Mesenchymal stem cell (in vitro differentiated cells and primary cell): ENCODE results near the gene IFT74.
A peak's percentile ranks its signal among the peaks of the same experiment; 100 is the strongest.

Experiments
- DNase-seq: peaks from one replicate; pipeline ENCODE4 v3.0.0-alpha.2; 2013
- H2AFZ ChIP-seq: one replicate; pipeline ENCODE4 v1.6.1; 2013; ENCODE audit warnings: low read depth, mild to moderate bottlenecking, control low read depth, inconsistent platforms, low read length, moderate library complexity
- H2AK5ac ChIP-seq: 2 replicates; pipeline ENCODE4 v1.6.1; 2013; ENCODE audit warnings: low read length, moderate library complexity, mild to moderate bottlenecking, inconsistent platforms; ENCODE audit not compliant: severe bottlenecking
- H2BK120ac ChIP-seq: one replicate; pipeline ENCODE4 v1.6.1; 2013; ENCODE audit warnings: low read depth, mild to moderate bottlenecking, inconsistent platforms, low read length, moderate library complexity
- H2BK12ac ChIP-seq, 2 experiments: one replicate each; pipeline ENCODE4 v1.6.1; 2013; ENCODE audit warnings: inconsistent platforms in 2 of 2, low read length in 2 of 2, mild to moderate bottlenecking in 2 of 2, moderate library complexity in 2 of 2, control low read depth in 1 of 2
- H2BK15ac ChIP-seq: one replicate; pipeline ENCODE4 v1.6.1; 2013; ENCODE audit warnings: mild to moderate bottlenecking, low read depth, inconsistent platforms; ENCODE audit not compliant: poor library complexity, severe bottlenecking
- H2BK5ac ChIP-seq: 2 replicates; pipeline ENCODE4 v1.6.1; 2013; ENCODE audit warnings: low read depth, mild to moderate bottlenecking, low read length, control low read depth, inconsistent platforms; ENCODE audit not compliant: poor library complexity, severe bottlenecking
- H3K14ac ChIP-seq, 2 experiments: one replicate each; pipeline ENCODE4 v1.6.1; 2013; ENCODE audit warnings: inconsistent platforms in 2 of 2, low read length in 2 of 2, control low read depth in 1 of 2, mild to moderate bottlenecking in 1 of 2, moderate library complexity in 1 of 2
- H3K18ac ChIP-seq, 2 experiments: one replicate each; pipeline ENCODE4 v1.6.1; 2013; ENCODE audit warnings: inconsistent platforms in 2 of 2, low read length in 2 of 2, control low read depth in 1 of 2, low read depth in 1 of 2, mild to moderate bottlenecking in 1 of 2
- H3K23ac ChIP-seq, 2 experiments: one replicate each; pipeline ENCODE4 v1.6.1; 2013; ENCODE audit warnings: inconsistent platforms in 2 of 2, low read length in 2 of 2, mild to moderate bottlenecking in 2 of 2, moderate library complexity in 2 of 2, control low read depth in 1 of 2
- H3K27ac ChIP-seq: 2 replicates; pipeline ENCODE4 v1.5.1; 2013; ENCODE audit warnings: mild to moderate bottlenecking, moderate library complexity, low read length, control low read depth, inconsistent platforms; ENCODE audit not compliant: poor library complexity, severe bottlenecking
- H3K27me3 ChIP-seq, 2 experiments: 2 replicates each; pipeline versions ENCODE4 v1.6.1 to v1.7.0; 2013; ENCODE audit warnings: low read length in 2 of 2, mild to moderate bottlenecking in 2 of 2, moderate library complexity in 2 of 2, control low read depth in 1 of 2, inconsistent platforms in 1 of 2; ENCODE audit not compliant: control insufficient read depth in 1 of 2, insufficient read depth in 1 of 2
- H3K36me3 ChIP-seq, 2 experiments: 2 replicates each; pipeline versions ENCODE4 v1.6.1 to v1.7.0; 2013; ENCODE audit warnings: low read length in 2 of 2, control low read depth in 1 of 2, inconsistent platforms in 1 of 2, low read depth in 1 of 2, mild to moderate bottlenecking in 1 of 2; ENCODE audit not compliant: insufficient read depth in 2 of 2, control insufficient read depth in 1 of 2
- H3K4ac ChIP-seq, 2 experiments: one replicate each; pipeline ENCODE4 v1.6.1; 2013; ENCODE audit warnings: inconsistent platforms in 2 of 2, low read length in 2 of 2, mild to moderate bottlenecking in 2 of 2, moderate library complexity in 2 of 2, control low read depth in 1 of 2, low read depth in 1 of 2
- H3K4me1 ChIP-seq: 2 replicates; pipeline ENCODE4 v1.6.1; 2013; ENCODE audit warnings: low read depth, low read length, control low read depth; ENCODE audit not compliant: control insufficient read depth, insufficient read depth
- H3K4me2 ChIP-seq: 2 replicates; pipeline ENCODE4 v1.6.1; 2013; ENCODE audit warnings: low read length, mild to moderate bottlenecking, inconsistent platforms; ENCODE audit not compliant: poor library complexity, severe bottlenecking
- H3K4me3 ChIP-seq, 2 experiments: 2 replicates each; pipeline versions ENCODE4 v1.5.1 to v1.7.0; 2013; ENCODE audit warnings: low read length in 2 of 2, mild to moderate bottlenecking in 2 of 2, control low read depth in 1 of 2, low read depth in 1 of 2; ENCODE audit not compliant: insufficient read depth in 1 of 2
- H3K79me1 ChIP-seq: replicated peaks from 2 replicates; pipeline ENCODE4 v1.6.1; 2013; ENCODE audit warnings: mild to moderate bottlenecking, control low read depth, low read length, inconsistent platforms; ENCODE audit not compliant: poor library complexity, severe bottlenecking
- H3K9ac ChIP-seq: 2 replicates; pipeline ENCODE4 v1.7.0; 2013; ENCODE audit warnings: mild to moderate bottlenecking, low read length, moderate library complexity
- H3K9me3 ChIP-seq: 2 replicates; pipeline ENCODE4 v1.7.0; 2013; ENCODE audit warnings: mild to moderate bottlenecking, low read length; ENCODE audit not compliant: control insufficient read depth
- H4K8ac ChIP-seq: one replicate; pipeline ENCODE4 v1.6.1; 2013; ENCODE audit warnings: inconsistent platforms, mild to moderate bottlenecking, low read length, moderate library complexity
- H4K91ac ChIP-seq: one replicate; pipeline ENCODE4 v1.6.1; 2013; ENCODE audit warnings: mild to moderate bottlenecking, low read length, inconsistent platforms
- WGBS: methylation state at CpG from one replicate; pipeline ENCODE4 v1.1.7; 2013; ENCODE audit warnings: mixed read lengths; 5-methylcytosine and 5-hydroxymethylcytosine counted together

Gene IFT74

GRCh38 chr9:26949637-26950069, 6.6 kb upstream of the IFT74 start:
- no peak for DNase-seq
- H3K23ac ChIP-seq, result no peak overlapping the region
- H4K8ac ChIP-seq, result no peak overlapping the region
- H2BK120ac ChIP-seq, result no peak overlapping the region
- H3K27ac ChIP-seq, result no peak overlapping the region
- H3K36me3 ChIP-seq, result no peaks in the 10 kb centered on the region
- no peak overlapping the region for H3K4me3 ChIP-seq
- H2BK12ac ChIP-seq, result no peak overlapping the region
- no peaks in the 10 kb centered on the region for H3K27me3 ChIP-seq
- no peak overlapping the region for H2AFZ ChIP-seq
- no peak overlapping the region for H2BK15ac ChIP-seq
- WGBS, result 72% methylated on average over 5 of the region's 6 CpGs
- H3K9me3 ChIP-seq, result no peaks in the 10 kb centered on the region
- no peak overlapping the region for H4K91ac ChIP-seq
- H3K79me1 ChIP-seq, result peaks cover 3% of the 10 kb centered on the region
- no peak overlapping the region for H3K4me2 ChIP-seq
- H3K14ac ChIP-seq, result no peak overlapping the region
- no peaks in the 10 kb centered on the region for H3K4me1 ChIP-seq
- H3K9ac ChIP-seq, result no peak overlapping the region
- no peak overlapping the region for H2AK5ac ChIP-seq
- H3K18ac ChIP-seq, result no peak overlapping the region
- no peak overlapping the region for H2BK5ac ChIP-seq
- H3K4ac ChIP-seq, result no peak overlapping the region

- Histone ChIP-seq H3K79me1 (peaks cover 3% of the 10 kb centered on the region), H3K36me3 (no peaks in the 10 kb centered on the region), H3K9me3 (no peaks in the 10 kb centered on the region), H3K23ac (no peak overlapping the region), H3K14ac (no peak overlapping the region), H3K4me2 (no peak overlapping the region), H4K91ac (no peak overlapping the region), H2AK5ac (no peak overlapping the region), H3K4ac (no peak overlapping the region), H3K27me3 (no peaks in the 10 kb centered on the region), H3K27ac (no peak overlapping the region), H3K4me3 (no peak overlapping the region), H2BK12ac (no peak overlapping the region), H3K18ac (no peak overlapping the region), H3K4me1 (no peaks in the 10 kb centered on the region), H2BK5ac (no peak overlapping the region), H2AFZ (no peak overlapping the region), H3K9ac (no peak overlapping the region), H4K8ac (no peak overlapping the region), H2BK120ac (no peak overlapping the region), H2BK15ac (no peak overlapping the region)
- no peak for DNase-seq
- 100% methylated on average over 1 of the region's 1 CpG for WGBS
Measured at GRCh38 chr9:26950521-26950920, 5.7 kb upstream of the IFT74 start.

- Histone ChIP-seq H3K4me3 (no peak overlapping the region), H3K4ac (no peak overlapping the region), H4K8ac (no peak overlapping the region), H3K27me3 (no peaks in the 10 kb centered on the region), H3K23ac (no peak overlapping the region), H3K36me3 (no peaks in the 10 kb centered on the region), H3K9me3 (no peaks in the 10 kb centered on the region), H2BK120ac (no peak overlapping the region), H3K79me1 (peaks cover 3% of the 10 kb centered on the region), H3K18ac (no peak overlapping the region), H3K14ac (no peak overlapping the region), H3K4me2 (no peak overlapping the region), H4K91ac (no peak overlapping the region), H3K27ac (no peak overlapping the region), H2AK5ac (no peak overlapping the region), H3K4me1 (no peaks in the 10 kb centered on the region), H2BK15ac (no peak overlapping the region), H3K9ac (no peak overlapping the region), H2BK12ac (no peak overlapping the region), H2BK5ac (no peak overlapping the region), H2AFZ (no peak overlapping the region)
- DNase-seq, result no peak
- 93% methylated on average over 2 of the region's 3 CpGs for WGBS
Measured at GRCh38 chr9:26951794-26952193, 4.4 kb upstream of the IFT74 start.

- Histone ChIP-seq H2BK15ac (no peak overlapping the region), H3K4me2 (no peak overlapping the region), H3K23ac (no peak overlapping the region), H3K36me3 (no peaks in the 10 kb centered on the region), H2BK5ac (no peak overlapping the region), H4K91ac (no peak overlapping the region), H3K4me1 (no peaks in the 10 kb centered on the region), H3K9me3 (no peaks in the 10 kb centered on the region), H3K27ac (no peak overlapping the region), H3K27me3 (no peaks in the 10 kb centered on the region), H4K8ac (no peak overlapping the region), H3K4ac (no peak overlapping the region), H2BK120ac (no peak overlapping the region), H2BK12ac (no peak overlapping the region), H3K9ac (no peak overlapping the region), H2AK5ac (no peak overlapping the region), H3K79me1 (peaks cover 7% of the 10 kb centered on the region), H2AFZ (no peak overlapping the region), H3K18ac (no peak overlapping the region), H3K14ac (no peak overlapping the region), H3K4me3 (no peak overlapping the region)
- peak; percentile 30 for DNase-seq
- 87% methylated on average over 3 of the region's 3 CpGs for WGBS
Measured at GRCh38 chr9:26954050-26954508, 2.1 kb upstream of the IFT74 start.
